ENCODE data around the gene ARFGAP3.

Gene ARFGAP3

GRCh38 chr22:42860968-42861367 lies 3.9 kb upstream of the ARFGAP3 start:
- DNase-seq (ENCODE audit: low spot score) = no peak
- TF ChIP-seq CTCF (IDR thresholded peaks at IDR 0.05; ENCODE audit: extremely low read depth, missing control alignments) = no peak

- DNase-seq (ENCODE audit: low spot score) = no peak
- TF ChIP-seq CTCF (IDR thresholded peaks at IDR 0.05; ENCODE audit: extremely low read depth, missing control alignments) = no peak
Measured at GRCh38 chr22:42857845-42858481, 890 bp upstream of the ARFGAP3 start.

GRCh38 chr22:42856179-42856864 lies 751 bp downstream of the ARFGAP3 start:
- no peak for TF ChIP-seq CTCF (IDR thresholded peaks at IDR 0.05; ENCODE audit: extremely low read depth, missing control alignments)
- no peak for DNase-seq (ENCODE audit: low spot score)

- TF ChIP-seq CTCF (IDR thresholded peaks at IDR 0.05; ENCODE audit: extremely low read depth, missing control alignments) = no peak
- no peak for DNase-seq (ENCODE audit: low spot score)
Measured at GRCh38 chr22:42855721-42856120, 1.4 kb downstream of the ARFGAP3 start.

GRCh38 chr22:42855211-42855610 lies 1.9 kb downstream of the ARFGAP3 start:
- no peak for DNase-seq (ENCODE audit: low spot score)
- TF ChIP-seq CTCF (IDR thresholded peaks at IDR 0.05; ENCODE audit: extremely low read depth, missing control alignments) = no peak

- no peak for TF ChIP-seq CTCF (IDR thresholded peaks at IDR 0.05; ENCODE audit: extremely low read depth, missing control alignments)
- no peak for DNase-seq (ENCODE audit: low spot score)
Measured at GRCh38 chr22:42848941-42849550, 8.0 kb downstream of the ARFGAP3 start.

- no peak for TF ChIP-seq CTCF (IDR thresholded peaks at IDR 0.05; ENCODE audit: extremely low read depth, missing control alignments)
- no peak for DNase-seq (ENCODE audit: low spot score)
Measured at GRCh38 chr22:42847110-42847509, 10.0 kb downstream of the ARFGAP3 start.

Data from GM20000 (cell line).